Kidney (tissue), 14 donors: ENCODE results near the gene DDO. TPM values are rescaled to one million over a fixed set of nuclear protein-coding genes. Genes with fewer than 3 reads are reported as not detected.

Experiments
- DNase-seq, 5 donors: peaks; one replicate each; pipeline ENCODE4 v3.0.0-alpha.2; 2013 to 2020
- FAIRE-seq: peaks from 2 replicates; lab custom pipeline; 2012; peaks lifted over from hg19 to GRCh38; lab: Jason Lieb, UNC
- H3K27ac ChIP-seq, 2 donors: one replicate each; pipeline ENCODE4 v1.7.0; 2013; ENCODE audit warnings: low read depth in 2 of 2, low read length in 2 of 2, inconsistent platforms in 1 of 2
- H3K27me3 ChIP-seq: one replicate; pipeline ENCODE4 v1.7.1; 2013; ENCODE audit warnings: low read length, inconsistent platforms; ENCODE audit not compliant: control insufficient read depth, insufficient read depth
- H3K36me3 ChIP-seq, 3 donors: one replicate each; pipeline versions ENCODE4 v1.7.0 to v1.7.1; 2013; ENCODE audit warnings: low read length in 3 of 3, control low read depth in 1 of 3, inconsistent platforms in 1 of 3; ENCODE audit not compliant: insufficient read depth in 3 of 3, control insufficient read depth in 2 of 3
- H3K4me1 ChIP-seq, 3 donors: one replicate each; pipeline versions ENCODE4 v1.7.0 to v1.7.1; 2013; ENCODE audit warnings: low read length in 3 of 3, inconsistent platforms in 1 of 3, low read depth in 1 of 3; ENCODE audit not compliant: control insufficient read depth in 2 of 3, insufficient read depth in 2 of 3
- H3K4me3 ChIP-seq, 3 donors: one replicate each; pipeline versions ENCODE4 v1.7.0 to v1.8.1; 2013; ENCODE audit warnings: low read length in 3 of 3, control low read depth in 1 of 3, inconsistent platforms in 1 of 3
- H3K9ac ChIP-seq, 3 donors: one replicate each; pipeline versions ENCODE4 v1.7.0 to v1.7.1; 2013; ENCODE audit warnings: low read length in 3 of 3, control low read depth in 1 of 3, inconsistent platforms in 1 of 3
- H3K9me3 ChIP-seq, 3 donors: one replicate each; pipeline versions ENCODE4 v1.7.0 to v1.7.1; 2013; ENCODE audit warnings: low read length in 3 of 3, control low read depth in 1 of 3, inconsistent platforms in 1 of 3; ENCODE audit not compliant: control insufficient read depth in 2 of 3, insufficient read depth in 1 of 3
- intact Hi-C: fragments of 100-400 bp; cut with DNase I; formaldehyde crosslinking; loops from one replicate; pipeline ENCODE4 v1.11.1; 2022
- polyA plus RNA-seq: library from polyadenylated mRNA; stranded (reverse); fragments of 350-450 nt; fragmentation: Illumina TruSeq; extraction: RNeasy Lipid Tissue Mini Kit (QIAGEN cat#74804); gene quantifications from one replicate; pipeline ENCODE4 v1.2.3, GENCODE V29; 2014; ENCODE audit warnings: low read depth, low replicate concordance; ENCODE audit not compliant: insufficient read depth
- total RNA-seq: library from RNA; stranded (reverse); fragmentation: NEBNext Ultra II Directional; extraction: Animal tissue kit (Norgen Biotek cat#: 25700); gene quantifications from one replicate; pipeline ENCODE4 v1.2.1, GENCODE V29; 2021
- TF ChIP-seq, protein P1 (sequence below): IDR thresholded peaks from 3 replicates; pipeline ENCODE4 v1.5.1; 2012; ENCODE audit warnings: mild to moderate bottlenecking, moderate library complexity, borderline replicate concordance; ENCODE audit not compliant: insufficient read depth; ENCODE audit errors: extremely low read depth
- donor health status: control.
- donor health status: control.
- donor health status: control.
- donor health status: control.
- donor health status: control.
- donor health status: DM: yes; HTN: yes; CAD: no.
- donor health status: Normal renal cell carcinoma (clear cell type).

The DDO gene
- total and polyA plus RNA-seq, 2 donors from 2014 or later, result 3.6 to 13.4 TPM

DNA sequence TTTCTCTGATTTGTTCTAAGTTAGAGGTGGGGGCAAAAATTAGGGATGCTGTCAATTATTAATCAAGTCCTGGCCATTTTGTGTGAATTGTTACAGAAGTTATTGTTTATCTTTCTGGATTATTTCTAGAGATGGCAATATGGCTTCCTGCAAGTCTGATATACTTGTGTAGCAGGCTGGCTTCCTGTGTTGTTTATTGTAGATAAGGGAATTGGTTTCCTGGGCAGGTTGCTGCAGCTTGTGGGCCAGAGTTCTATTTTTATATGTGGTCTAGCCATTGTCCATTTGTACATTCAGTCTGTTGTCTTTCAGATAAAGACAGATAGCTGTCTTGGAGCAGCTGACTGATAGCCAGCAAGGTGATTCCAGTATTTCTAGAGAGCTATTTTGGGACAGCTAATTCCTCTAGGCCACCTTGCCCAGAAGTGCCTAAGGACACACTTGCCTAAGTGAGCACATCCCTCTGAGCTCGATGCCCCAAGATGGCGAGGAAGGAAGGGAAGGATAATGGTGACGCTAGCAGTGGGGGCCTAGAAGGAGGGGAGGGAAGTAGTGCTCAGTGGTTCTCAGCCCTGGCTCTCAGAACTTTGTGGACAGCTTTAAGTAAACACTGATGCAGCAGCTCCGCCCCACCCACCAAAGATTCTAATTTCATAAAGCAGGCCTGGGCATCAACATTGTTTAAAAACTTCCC lies 25.5 kb downstream of the DDO start:
- Histone ChIP-seq H3K27ac (no peak overlapping the region), H3K9ac (no peak overlapping the region), H3K4me3 (no peak overlapping the region), H3K36me3 (no peaks in the 10 kb centered on the region), H3K27me3 (no peaks in the 10 kb centered on the region), H3K4me1 (no peaks in the 10 kb centered on the region), H3K9me3 (no peaks in the 10 kb centered on the region)
- no peak for DNase-seq
- no peak for FAIRE-seq
- intact Hi-C loops, result no loop called here
- TF ChIP-seq, protein P1, sequence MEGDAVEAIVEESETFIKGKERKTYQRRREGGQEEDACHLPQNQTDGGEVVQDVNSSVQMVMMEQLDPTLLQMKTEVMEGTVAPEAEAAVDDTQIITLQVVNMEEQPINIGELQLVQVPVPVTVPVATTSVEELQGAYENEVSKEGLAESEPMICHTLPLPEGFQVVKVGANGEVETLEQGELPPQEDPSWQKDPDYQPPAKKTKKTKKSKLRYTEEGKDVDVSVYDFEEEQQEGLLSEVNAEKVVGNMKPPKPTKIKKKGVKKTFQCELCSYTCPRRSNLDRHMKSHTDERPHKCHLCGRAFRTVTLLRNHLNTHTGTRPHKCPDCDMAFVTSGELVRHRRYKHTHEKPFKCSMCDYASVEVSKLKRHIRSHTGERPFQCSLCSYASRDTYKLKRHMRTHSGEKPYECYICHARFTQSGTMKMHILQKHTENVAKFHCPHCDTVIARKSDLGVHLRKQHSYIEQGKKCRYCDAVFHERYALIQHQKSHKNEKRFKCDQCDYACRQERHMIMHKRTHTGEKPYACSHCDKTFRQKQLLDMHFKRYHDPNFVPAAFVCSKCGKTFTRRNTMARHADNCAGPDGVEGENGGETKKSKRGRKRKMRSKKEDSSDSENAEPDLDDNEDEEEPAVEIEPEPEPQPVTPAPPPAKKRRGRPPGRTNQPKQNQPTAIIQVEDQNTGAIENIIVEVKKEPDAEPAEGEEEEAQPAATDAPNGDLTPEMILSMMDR, result no peak

DNA sequence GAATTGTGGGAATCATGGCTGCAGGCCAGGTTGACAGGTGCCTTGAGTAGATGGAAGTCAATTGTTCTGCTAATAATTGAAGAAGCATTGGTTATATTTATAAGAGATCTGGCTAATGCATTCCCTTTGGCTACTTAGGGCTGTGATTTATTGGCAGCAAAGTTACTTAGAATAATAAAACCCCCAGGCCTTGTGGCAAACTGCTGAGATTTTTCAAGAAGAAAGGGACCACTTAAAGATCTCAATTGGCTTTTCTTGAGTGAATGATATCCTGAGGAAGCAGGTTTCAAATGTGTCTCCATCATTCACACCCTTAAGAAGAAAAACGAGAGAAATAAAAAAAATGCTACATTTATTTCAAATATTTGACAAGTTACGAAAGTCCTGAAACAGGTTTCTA lies 27.4 kb downstream of the DDO start:
- Histone ChIP-seq H3K27ac (no peak overlapping the region), H3K9ac (no peak overlapping the region), H3K4me1 (no peaks in the 10 kb centered on the region), H3K36me3 (no peaks in the 10 kb centered on the region), H3K9me3 (no peaks in the 10 kb centered on the region), H3K4me3 (no peak overlapping the region), H3K27me3 (no peaks in the 10 kb centered on the region)
- DNase-seq (no peak), FAIRE-seq (no peak)
- TF ChIP-seq, protein P1, result no peak
- intact Hi-C loops, result no loop called here

DNA sequence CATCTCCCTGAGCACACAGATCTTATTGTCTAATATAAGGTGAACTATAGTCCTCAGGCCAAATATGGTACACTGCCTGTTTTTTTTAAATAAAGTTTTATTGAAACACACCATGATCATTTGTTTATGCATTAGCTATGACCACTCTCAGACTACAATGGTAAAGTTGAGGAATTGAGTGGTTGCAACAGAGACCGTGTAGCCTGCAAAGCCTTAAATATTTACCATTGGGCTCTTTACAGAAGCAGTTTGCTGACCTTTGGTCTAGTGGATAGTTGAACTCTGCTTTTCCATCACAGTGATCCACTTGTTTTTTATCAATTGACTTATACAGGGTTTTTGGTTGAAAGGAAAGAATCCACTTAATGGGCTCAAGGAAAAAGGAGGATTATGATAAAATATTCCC lies 29.9 kb downstream of the DDO start:
- Histone ChIP-seq H3K9ac (no peak overlapping the region), H3K4me3 (no peak overlapping the region), H3K27me3 (no peaks in the 10 kb centered on the region), H3K9me3 (no peaks in the 10 kb centered on the region), H3K4me1 (no peaks in the 10 kb centered on the region), H3K27ac (no peak overlapping the region), H3K36me3 (no peaks in the 10 kb centered on the region)
- DNase-seq (no peak), FAIRE-seq (no peak)
- TF ChIP-seq, protein P1, result no peak
- intact Hi-C loops, result no loop called here
